IPS DF 6.9 (cell line): ENCODE measurements around the gene TSKU.
"Not testable (repeated sequence)": the region's sequence is repeated elsewhere in the genome, so short reads cannot be mapped to it uniquely, and the experiment has no call there.

Experiments
- DNase-seq: peaks from one replicate; pipeline ENCODE4 v3.0.0-alpha.2; 2013; ENCODE audit warnings: low read depth, low spot score
- H3K27ac ChIP-seq: one replicate; pipeline ENCODE4 v1.5.1; 2013; ENCODE audit warnings: low read length, control low read depth
- H3K27me3 ChIP-seq: 2 replicates; pipeline ENCODE4 v1.6.1; 2013; ENCODE audit warnings: mild to moderate bottlenecking, low read length; ENCODE audit not compliant: control insufficient read depth, insufficient read depth
- H3K36me3 ChIP-seq: 2 replicates; pipeline ENCODE4 v1.6.1; 2013; ENCODE audit warnings: low read length; ENCODE audit not compliant: control insufficient read depth, insufficient read depth
- H3K4me1 ChIP-seq: 2 replicates; pipeline ENCODE4 v1.6.1; 2013; ENCODE audit warnings: low read length; ENCODE audit not compliant: control insufficient read depth, insufficient read depth
- H3K4me3 ChIP-seq: 2 replicates; pipeline ENCODE4 v1.5.1; 2013; ENCODE audit warnings: mild to moderate bottlenecking, low read length
- H3K9me3 ChIP-seq: 2 replicates; pipeline ENCODE4 v1.6.1; 2013; ENCODE audit warnings: low read length, inconsistent platforms; ENCODE audit not compliant: control insufficient read depth, insufficient read depth
- WGBS: extraction: QIAGEN DNeasy Blood & Tissue Kit; methylation state at CpG from one replicate; pipeline ENCODE4 v1.1.7; 2013; ENCODE audit warnings: mixed read lengths, missing lambda C conversion rate; ENCODE audit not compliant: insufficient read length, insufficient coverage; 5-methylcytosine and 5-hydroxymethylcytosine counted together

The TSKU gene

GRCh38 chr11:76814414-76814813, 31.3 kb downstream of the TSKU start:
- DNase-seq, result no peak
- Histone ChIP-seq H3K9me3 (no peaks in the 10 kb centered on the region), H3K27me3 (no peaks in the 10 kb centered on the region), H3K36me3 (no peaks in the 10 kb centered on the region), H3K4me3 (no peak overlapping the region), H3K4me1 (no peaks in the 10 kb centered on the region), H3K27ac (no peak overlapping the region)
- WGBS, result no CpG with 5 or more reads among the region's 2 CpGs

- not testable (repeated sequence) for H3K27ac ChIP-seq, H3K36me3 ChIP-seq, DNase-seq, H3K9me3 ChIP-seq, H3K4me3 ChIP-seq, H3K4me1 ChIP-seq, H3K27me3 ChIP-seq
- WGBS, result no CpG with 5 or more reads among the region's 7 CpGs
Observed at GRCh38 chr11:76815678-76816077, 32.5 kb downstream of the TSKU start.

GRCh38 chr11:76820184-76820566, 37.0 kb downstream of the TSKU start:
- Histone ChIP-seq H3K36me3 (no peaks in the 10 kb centered on the region), H3K4me3 (no peak overlapping the region), H3K27ac (no peak overlapping the region), H3K4me1 (0 out of 2 replicates have a peak, but pooled peaks cover 5% of the 10 kb centered on the region), H3K27me3 (no peaks in the 10 kb centered on the region), H3K9me3 (no peaks in the 10 kb centered on the region)
- no CpG with 5 or more reads among the region's 1 CpG for WGBS
- DNase-seq, result no peak

- WGBS, result no CpG with 5 or more reads among the region's 29 CpGs
- not testable (repeated sequence) for H3K9me3 ChIP-seq, DNase-seq, H3K27me3 ChIP-seq, H3K27ac ChIP-seq, H3K4me1 ChIP-seq, H3K4me3 ChIP-seq, H3K36me3 ChIP-seq
Observed at GRCh38 chr11:76821396-76821795, 38.2 kb downstream of the TSKU start.

DNA sequence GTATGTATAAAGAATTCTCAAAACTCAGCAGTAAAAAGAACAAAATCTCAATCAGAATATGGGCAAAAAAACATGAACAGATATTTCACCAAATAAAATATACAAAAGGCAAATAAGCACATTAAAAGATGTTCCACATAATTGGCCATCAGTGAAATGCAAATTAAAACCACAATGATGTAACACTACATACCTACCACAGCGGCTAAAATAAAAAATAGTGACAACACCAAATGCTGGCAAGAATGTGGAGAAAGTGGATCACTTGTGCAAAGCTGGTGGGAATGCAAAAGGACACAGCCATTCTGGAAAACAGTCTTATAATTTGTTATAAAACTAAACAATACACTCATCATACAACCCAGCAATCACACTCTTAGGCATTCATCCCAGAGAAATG, 39.2 kb downstream of the TSKU start:
- no CpG with 5 or more reads among the region's 1 CpG for WGBS
- DNase-seq, result no peak
- Histone ChIP-seq H3K27ac (no peak overlapping the region), H3K27me3 (no peaks in the 10 kb centered on the region), H3K4me1 (0 out of 2 replicates have a peak, but pooled peaks cover 5% of the 10 kb centered on the region), H3K4me3 (no peak overlapping the region), H3K36me3 (no peaks in the 10 kb centered on the region), H3K9me3 (no peaks in the 10 kb centered on the region)

DNA sequence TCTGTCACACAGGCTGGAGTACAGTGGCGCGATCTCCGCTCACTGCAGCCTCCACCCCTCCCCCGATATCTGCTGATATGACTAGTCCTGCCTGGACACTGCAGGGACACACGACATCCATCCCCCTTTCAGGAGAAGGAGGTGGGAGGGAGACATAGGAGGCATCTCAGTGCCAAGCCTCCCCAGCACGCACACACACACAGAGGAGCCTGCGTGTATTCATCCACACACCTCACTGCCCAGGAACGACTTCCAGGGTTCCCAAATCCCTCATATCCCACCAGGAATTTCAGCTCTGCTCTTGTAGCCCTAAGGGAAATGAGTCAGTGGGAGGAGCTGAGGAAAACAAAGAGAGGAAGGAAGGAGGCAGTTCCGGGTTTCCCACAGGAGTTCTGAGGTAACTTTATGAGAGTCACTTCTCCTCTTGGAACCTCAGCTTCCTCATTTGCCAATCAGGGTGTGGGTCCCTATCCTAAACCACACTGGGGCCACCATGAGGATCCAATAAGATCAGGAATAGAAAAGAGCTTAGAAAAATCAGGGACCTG, 40.4 kb downstream of the TSKU start:
- no peaks in the 10 kb centered on the region for H3K36me3 ChIP-seq

DNA sequence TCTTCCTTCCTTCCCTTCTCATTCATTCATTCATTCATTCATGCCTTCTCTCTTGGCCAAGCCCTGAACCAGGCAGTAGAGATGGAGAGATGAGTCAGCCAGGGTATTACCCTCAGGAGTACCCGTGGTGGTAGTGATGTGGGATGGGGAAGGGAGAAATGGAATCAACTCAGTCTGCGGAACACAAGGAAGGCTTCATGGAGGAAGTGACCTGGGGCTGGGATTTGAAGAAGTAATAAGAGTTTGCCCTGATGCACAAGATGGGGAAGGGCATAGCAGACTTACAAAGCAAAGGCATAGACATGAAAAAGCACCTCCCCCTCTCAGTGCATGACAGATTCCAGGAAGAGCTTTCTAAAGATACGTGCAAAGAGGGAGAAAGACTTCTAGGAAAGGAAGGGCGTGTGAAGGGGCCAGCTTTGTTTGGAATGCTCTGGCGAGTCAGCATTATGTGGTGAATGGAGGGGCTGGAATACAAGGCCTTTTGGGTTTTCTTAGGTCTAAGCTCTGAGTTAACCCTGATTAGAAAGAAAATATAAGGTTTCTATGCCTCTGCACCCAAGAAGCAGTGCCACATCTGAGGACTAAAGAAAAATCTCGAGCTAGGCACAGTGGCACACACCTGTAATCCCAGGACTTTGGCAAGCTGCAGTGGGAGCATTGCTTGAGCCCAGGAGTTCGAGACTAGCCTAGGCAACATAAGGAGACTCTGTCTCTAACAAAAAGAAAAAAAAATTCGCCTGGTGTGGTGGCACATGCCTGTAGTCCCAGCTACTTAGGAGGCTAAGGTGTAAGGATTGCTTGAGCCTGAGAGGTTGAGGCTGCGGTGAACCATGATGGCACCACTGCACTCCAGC, 41.2 kb downstream of the TSKU start:
- Histone ChIP-seq H3K27ac (no peak overlapping the region), H3K36me3 (no peaks in the 10 kb centered on the region), H3K9me3 (no peaks in the 10 kb centered on the region), H3K4me1 (0 out of 2 replicates have a peak, but pooled peaks cover 5% of the 10 kb centered on the region), H3K27me3 (no peaks in the 10 kb centered on the region), H3K4me3 (no peak overlapping the region)
- DNase-seq, result no peak
- no CpG with 5 or more reads among the region's 9 CpGs for WGBS

More for the DNA sequence above, 40.4 kb downstream of the TSKU start:
- Histone ChIP-seq H3K27me3 (no peaks in the 10 kb centered on the region), H3K4me1 (0 out of 2 replicates have a peak, but pooled peaks cover 5% of the 10 kb centered on the region), H3K9me3 (no peaks in the 10 kb centered on the region), H3K27ac (no peak overlapping the region), H3K4me3 (no peak overlapping the region)
- WGBS, result no CpG with 5 or more reads among the region's 9 CpGs
- DNase-seq, result no peak

DNA sequence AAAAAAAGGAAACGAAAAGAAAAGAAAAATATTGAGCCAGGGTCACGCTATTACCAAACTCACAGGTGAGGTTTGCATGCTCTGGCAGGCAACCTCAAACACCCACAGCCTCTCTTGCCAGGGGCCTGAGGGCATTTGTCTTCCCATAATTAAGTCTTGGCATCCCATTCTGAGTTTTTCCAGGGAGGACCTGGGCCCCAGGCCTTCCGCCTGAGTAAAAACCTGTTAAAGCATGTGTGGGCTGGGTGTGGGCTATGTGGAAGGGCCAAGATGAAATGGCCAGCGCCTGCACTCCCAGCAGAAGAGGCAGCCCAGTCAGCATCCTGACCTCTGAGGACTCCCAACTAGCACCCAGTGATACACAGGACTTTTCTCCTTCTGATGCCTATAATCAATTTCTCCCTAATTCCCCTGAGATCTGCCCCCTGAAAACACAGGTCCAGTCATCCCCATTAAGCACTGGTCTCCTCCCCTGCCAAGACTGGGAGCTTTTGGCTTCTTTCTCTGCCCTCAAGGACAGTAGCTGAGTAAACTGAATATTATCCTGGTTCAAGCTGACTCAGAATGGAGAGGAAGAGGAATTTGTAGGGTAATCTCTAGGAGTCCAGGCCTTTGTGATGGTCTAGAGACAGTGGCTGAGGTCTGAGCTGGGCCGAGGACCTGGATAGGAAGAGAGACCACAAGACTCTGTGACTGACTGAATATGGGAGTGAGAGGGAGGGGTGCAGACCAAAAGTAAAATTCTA, 42.0 kb downstream of the TSKU start:
- WGBS, result no CpG with 5 or more reads among the region's 5 CpGs
- no peaks in the 10 kb centered on the region for H3K9me3 ChIP-seq
- 0 out of 2 replicates have a peak, but pooled peaks cover 5% of the 10 kb centered on the region for H3K4me1 ChIP-seq
- H3K4me3 ChIP-seq, result no peak overlapping the region
- H3K27me3 ChIP-seq, result no peaks in the 10 kb centered on the region
- H3K36me3 ChIP-seq, result no peaks in the 10 kb centered on the region
- DNase-seq, result no peak
- no peak overlapping the region for H3K27ac ChIP-seq

DNA sequence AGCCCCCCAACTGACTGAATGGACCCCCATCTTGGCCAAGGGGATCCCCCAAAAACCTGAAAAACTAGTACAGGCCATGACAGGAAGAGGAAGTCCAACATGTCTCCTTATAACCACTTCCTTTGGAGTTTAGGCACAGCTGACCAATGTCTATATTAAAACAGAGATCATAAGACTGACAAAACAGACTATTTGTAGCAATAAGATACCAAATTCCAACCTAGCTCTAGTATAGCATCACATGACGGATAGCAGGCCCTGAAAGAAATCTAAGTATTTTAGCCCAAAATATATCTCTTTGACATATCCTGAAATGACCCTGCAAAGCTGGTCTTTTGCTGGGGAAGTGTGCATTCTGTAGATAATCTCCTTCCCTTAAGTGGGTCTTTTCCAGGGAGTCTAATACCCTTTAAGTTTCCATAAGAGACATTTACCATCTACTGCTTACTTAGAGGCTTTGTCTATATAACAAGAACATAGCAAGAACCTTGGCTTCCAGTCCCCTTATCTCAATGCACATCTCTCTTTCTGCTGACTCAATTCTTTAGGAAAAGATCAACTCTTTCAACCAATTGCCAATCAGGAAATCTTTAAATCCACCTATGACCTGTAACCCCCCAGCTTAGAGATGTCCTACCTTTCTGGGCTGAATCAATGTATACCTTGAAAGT, 42.7 kb downstream of the TSKU start:
- H3K27ac ChIP-seq, result no peak overlapping the region
- 0 out of 2 replicates have a peak, but pooled peaks cover 5% of the 10 kb centered on the region for H3K4me1 ChIP-seq
- no peaks in the 10 kb centered on the region for H3K36me3 ChIP-seq
- no CpG with 5 or more reads among the region's 1 CpG for WGBS
- no peaks in the 10 kb centered on the region for H3K9me3 ChIP-seq
- no peak overlapping the region for H3K4me3 ChIP-seq
- DNase-seq, result no peak
- H3K27me3 ChIP-seq, result no peaks in the 10 kb centered on the region

DNA sequence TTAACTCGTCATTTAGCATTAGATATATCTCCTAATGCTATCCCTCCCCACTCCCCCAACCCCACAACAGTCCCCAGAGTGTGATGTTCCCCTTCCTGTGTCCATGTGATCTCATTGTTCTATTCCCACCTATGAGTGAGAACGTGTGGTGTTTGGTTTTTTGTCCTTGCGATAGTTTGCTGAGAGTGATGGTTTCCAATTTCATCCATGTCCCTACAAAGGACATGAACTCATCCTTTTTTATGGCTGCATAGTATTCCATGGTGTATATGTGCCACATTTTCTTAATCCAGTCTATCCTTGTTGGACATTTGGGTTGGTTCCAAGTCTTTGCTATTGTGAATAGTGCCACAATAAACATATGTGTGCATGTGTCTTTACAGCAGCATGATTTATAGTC, 43.4 kb downstream of the TSKU start:
- WGBS, result no CpG with 5 or more reads among the region's 3 CpGs
- H3K27me3 ChIP-seq, H3K4me3 ChIP-seq, H3K36me3 ChIP-seq, DNase-seq, H3K4me1 ChIP-seq, H3K27ac ChIP-seq, H3K9me3 ChIP-seq: not testable (repeated sequence)
